CD8-positive, alpha-beta memory T cell (primary cell): ENCODE data around the gene ANKRD27. TPM values are rescaled to one million over a fixed set of nuclear protein-coding genes. Genes with fewer than 3 reads are reported as not detected.

Source experiments
- CTCF ChIA-PET: fragments of 350-600 bp; sonication (Branson Sonifier 250); formaldehyde crosslinking; loops from one replicate; lab custom pipeline; 2021; ENCODE audit warnings: antibody characterized with exemption; lab: Charles Lee
- POLR2A ChIA-PET: fragments of 350-600 bp; sonication (Branson Sonifier 250); formaldehyde crosslinking; loops from one replicate; lab custom pipeline; 2021; ENCODE audit warnings: antibody characterized with exemption; lab: Charles Lee
- DNase-seq, 5 donors: peaks; one replicate each; pipeline versions ENCODE4 v3.0.0 to v3.0.0-alpha.2; 2020 to 2022; ENCODE audit warnings: mixed read lengths in 1 of 5
- H3K27ac ChIP-seq: one replicate; pipeline ENCODE4 v1.7.0; 2013; ENCODE audit warnings: low read depth, mild to moderate bottlenecking, low read length, moderate library complexity
- H3K27me3 ChIP-seq: 2 replicates; pipeline ENCODE4 v1.7.0; 2013; ENCODE audit warnings: low read length, mild to moderate bottlenecking; ENCODE audit not compliant: insufficient read depth, poor library complexity, severe bottlenecking
- H3K36me3 ChIP-seq: 2 replicates; pipeline ENCODE4 v1.7.0; 2013; ENCODE audit warnings: mild to moderate bottlenecking, low read length, moderate library complexity; ENCODE audit not compliant: insufficient read depth
- H3K4me1 ChIP-seq: 2 replicates; pipeline ENCODE4 v1.7.0; 2013; ENCODE audit warnings: mild to moderate bottlenecking, low read length, moderate library complexity; ENCODE audit not compliant: insufficient read depth
- H3K4me3 ChIP-seq: 2 replicates; pipeline ENCODE4 v1.7.0; 2013; ENCODE audit warnings: mild to moderate bottlenecking, low read length
- H3K9me3 ChIP-seq: 2 replicates; pipeline ENCODE4 v1.7.0; 2013; ENCODE audit warnings: mild to moderate bottlenecking, low read length
- H3K27ac Mint-ChIP-seq, 8 donors: one replicate each; pipeline ENCODE4 v1.8.0; 2020 to 2021; ENCODE audit warnings: mixed read lengths in 8 of 8, mild to moderate bottlenecking in 6 of 8, inconsistent platforms in 3 of 8, moderate library complexity in 3 of 8
- H3K27me3 Mint-ChIP-seq, 2 donors: one replicate each; pipeline ENCODE4 v1.8.0; 2020 to 2021; ENCODE audit warnings: mixed read lengths in 2 of 2, mild to moderate bottlenecking in 1 of 2, moderate library complexity in 1 of 2
- H3K36me3 Mint-ChIP-seq, 3 donors: one replicate each; pipeline ENCODE4 v1.8.0; 2020 to 2021; ENCODE audit warnings: mixed read lengths in 3 of 3, inconsistent platforms in 1 of 3, mild to moderate bottlenecking in 1 of 3
- H3K4me1 Mint-ChIP-seq, 3 donors: one replicate each; pipeline ENCODE4 v1.8.0; 2020 to 2021; ENCODE audit warnings: mixed read lengths in 3 of 3, inconsistent platforms in 1 of 3, mild to moderate bottlenecking in 1 of 3
- H3K4me3 Mint-ChIP-seq, 7 donors: one replicate each; pipeline ENCODE4 v1.8.0; 2020 to 2021; ENCODE audit warnings: mixed read lengths in 7 of 7, mild to moderate bottlenecking in 6 of 7, moderate library complexity in 4 of 7, inconsistent platforms in 2 of 7
- H3K9me3 Mint-ChIP-seq, 5 donors: one replicate each; pipeline ENCODE4 v1.8.0; 2020 to 2022; ENCODE audit warnings: mixed read lengths in 5 of 5, mild to moderate bottlenecking in 3 of 5, moderate library complexity in 2 of 5, inconsistent platforms in 1 of 5
- polyA plus RNA-seq: library from polyadenylated mRNA; unstranded; fragments of 300-500 nt; fragmentation: Illumina TruSeq; gene quantifications from one replicate; pipeline ENCODE4 v1.2.3, GENCODE V29; 2021
- total RNA-seq, 2 experiments: library from RNA; stranded (reverse); gene quantifications; one replicate each; pipeline ENCODE4 v1.2.3, GENCODE V29; 2021

Gene ANKRD27
- total and polyA plus RNA-seq, 3 experiments from 2014 or later, result 31.1 to 42.4 (median 38.0) TPM

DNA sequence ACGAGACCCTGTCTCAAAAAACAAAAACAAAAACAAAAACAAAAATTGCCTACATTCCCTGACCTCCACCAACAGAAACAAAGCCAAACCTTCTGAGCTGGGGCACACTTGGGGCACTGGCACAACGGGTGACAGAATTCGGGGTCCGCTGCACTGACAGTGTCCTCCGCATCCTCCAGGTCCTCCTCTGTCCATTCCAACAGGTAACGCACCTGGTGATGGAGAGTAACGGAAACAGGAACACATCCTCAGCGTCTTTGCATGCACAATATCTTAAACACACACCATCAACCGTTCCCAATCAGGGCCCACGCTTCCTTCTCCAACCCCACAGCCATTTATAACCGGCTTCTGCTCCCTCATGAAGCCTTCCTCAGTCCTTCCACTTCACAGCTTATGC is 59.4 kb downstream of the ANKRD27 start:
- H3K36me3 ChIP-seq, result peaks cover 20% of the 10 kb centered on the region

GRCh38 chr19:32614916-32615315 is 60.1 kb downstream of the ANKRD27 start:
- no peak overlapping the region for H3K4me3 ChIP-seq
- no peak overlapping the region for H3K27ac ChIP-seq
- no peaks in the 10 kb centered on the region for H3K9me3 ChIP-seq
- peaks cover 21 to 70% (median 29%) of the 10 kb centered on the region in 3 donors for H3K36me3 Mint-ChIP-seq
- no peaks in the 10 kb centered on the region for H3K4me1 Mint-ChIP-seq
- no peaks in the 10 kb centered on the region for H3K4me1 ChIP-seq
- no peak overlapping the region for H3K4me3 Mint-ChIP-seq
- ChIA-PET POLR2A (no interaction called here), CTCF (no interaction called here)
- no peaks in the 10 kb centered on the region for H3K9me3 Mint-ChIP-seq
- no peak overlapping the region for H3K27ac Mint-ChIP-seq
- H3K36me3 ChIP-seq, result peaks cover 20% of the 10 kb centered on the region
- no peaks in the 10 kb centered on the region for H3K27me3 ChIP-seq
- no peak for DNase-seq
- no peaks in the 10 kb centered on the region for H3K27me3 Mint-ChIP-seq

More for the DNA sequence above, 59.4 kb downstream of the ANKRD27 start:
- Histone ChIP-seq H3K4me1 (no peaks in the 10 kb centered on the region), H3K27ac (no peak overlapping the region), H3K27me3 (no peaks in the 10 kb centered on the region), H3K4me3 (no peak overlapping the region), H3K9me3 (no peaks in the 10 kb centered on the region)
- Mint-ChIP-seq H3K9me3 (no peaks in the 10 kb centered on the region), H3K27me3 (no peaks in the 10 kb centered on the region), H3K4me1 (no peaks in the 10 kb centered on the region), H3K36me3 (peaks cover 21 to 71% (median 29%) of the 10 kb centered on the region in 3 donors), H3K4me3 (no peak overlapping the region), H3K27ac (no peak overlapping the region)
- DNase-seq, result no peak
- ChIA-PET CTCF (no interaction called here), POLR2A (no interaction called here)

DNA sequence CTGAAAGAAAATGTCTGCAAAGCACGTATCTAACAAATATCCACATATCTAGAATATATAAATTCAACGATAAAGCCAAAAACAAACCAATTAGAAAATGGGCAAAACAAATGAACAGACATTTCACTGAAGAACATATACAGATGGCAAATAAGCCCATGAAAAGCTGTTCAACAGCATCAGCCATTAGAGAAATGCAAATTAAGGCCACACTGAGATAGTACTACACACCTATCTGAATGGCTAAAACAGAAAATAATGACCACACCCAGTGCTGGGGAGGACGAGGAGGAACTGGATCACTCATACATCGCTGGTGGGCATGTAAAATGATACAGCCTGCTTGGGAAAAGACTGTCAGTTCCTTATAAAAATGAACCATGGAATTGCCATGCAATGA is 62.0 kb downstream of the ANKRD27 start:
- no peaks in the 10 kb centered on the region for H3K27me3 ChIP-seq
- H3K4me1 ChIP-seq, result no peaks in the 10 kb centered on the region
- peaks cover 20% of the 10 kb centered on the region for H3K36me3 ChIP-seq
- no peak for DNase-seq
- no peaks in the 10 kb centered on the region for H3K27me3 Mint-ChIP-seq
- H3K4me3 Mint-ChIP-seq, result no peak overlapping the region
- CTCF ChIA-PET, result no interaction called here
- POLR2A ChIA-PET, result no interaction called here
- no peak overlapping the region for H3K27ac Mint-ChIP-seq
- H3K4me3 ChIP-seq, result no peak overlapping the region
- H3K27ac ChIP-seq, result no peak overlapping the region
- H3K4me1 Mint-ChIP-seq, result no peaks in the 10 kb centered on the region
- H3K36me3 Mint-ChIP-seq, result peaks cover 25 to 65% (median 28%) of the 10 kb centered on the region in 3 donors
- H3K9me3 ChIP-seq, result no peaks in the 10 kb centered on the region
- no peaks in the 10 kb centered on the region for H3K9me3 Mint-ChIP-seq

- Histone ChIP-seq H3K27ac (no peak overlapping the region), H3K4me3 (no peak overlapping the region), H3K9me3 (no peaks in the 10 kb centered on the region), H3K4me1 (no peaks in the 10 kb centered on the region), H3K27me3 (no peaks in the 10 kb centered on the region), H3K36me3 (peaks cover 19% of the 10 kb centered on the region)
- no peaks in the 10 kb centered on the region for H3K27me3 Mint-ChIP-seq
- DNase-seq, result no peak
- no peaks in the 10 kb centered on the region for H3K9me3 Mint-ChIP-seq
- ChIA-PET CTCF (no interaction called here), POLR2A (no interaction called here)
- H3K4me3 Mint-ChIP-seq, result no peak overlapping the region
- no peak overlapping the region for H3K27ac Mint-ChIP-seq
- H3K36me3 Mint-ChIP-seq, result peaks cover 19 to 70% (median 28%) of the 10 kb centered on the region in 3 donors
- no peaks in the 10 kb centered on the region for H3K4me1 Mint-ChIP-seq
Measured at GRCh38 chr19:32611161-32611560, 63.8 kb downstream of the ANKRD27 start.

GRCh38 chr19:32607479-32607878 is 67.5 kb downstream of the ANKRD27 start:
- CTCF ChIA-PET, result interaction anchor here (0.7 kb wide), 1 partner anchor 35 kb away, joined by 3 read pairs; no protein-coding TSS in a partner anchor

GRCh38 chr19:32606289-32606688 is 68.7 kb downstream of the ANKRD27 start:
- Mint-ChIP-seq H3K27me3 (no peaks in the 10 kb centered on the region), H3K27ac (peak overlapping the region in 1 of 8 donors; percentile 73), H3K9me3 (no peaks in the 10 kb centered on the region), H3K36me3 (peaks cover 4 to 69% (median 12%) of the 10 kb centered on the region in 3 donors), H3K4me3 (no peak overlapping the region), H3K4me1 (no peaks in the 10 kb centered on the region)
- Histone ChIP-seq H3K9me3 (no peaks in the 10 kb centered on the region), H3K36me3 (peaks cover 12% of the 10 kb centered on the region), H3K4me3 (no peak overlapping the region), H3K27ac (no peak overlapping the region), H3K27me3 (no peaks in the 10 kb centered on the region), H3K4me1 (no peaks in the 10 kb centered on the region)
- POLR2A ChIA-PET, result no interaction called here
- CTCF ChIA-PET, result interaction anchor here (0.7 kb wide), 2 partner anchors 55 to 457 kb away, joined by 3 read pairs; no protein-coding TSS in a partner anchor
- no peak for DNase-seq

More at GRCh38 chr19:32607479-32607878, 67.5 kb downstream of the ANKRD27 start:
- no peak overlapping the region for H3K4me3 Mint-ChIP-seq
- no peaks in the 10 kb centered on the region for H3K27me3 ChIP-seq
- H3K36me3 ChIP-seq, result peaks cover 19% of the 10 kb centered on the region
- no peak for DNase-seq
- no peak overlapping the region for H3K27ac Mint-ChIP-seq
- H3K4me1 Mint-ChIP-seq, result no peaks in the 10 kb centered on the region
- H3K4me3 ChIP-seq, result no peak overlapping the region
- no peaks in the 10 kb centered on the region for H3K27me3 Mint-ChIP-seq
- H3K36me3 Mint-ChIP-seq, result peaks cover 4 to 66% (median 15%) of the 10 kb centered on the region in 3 donors
- POLR2A ChIA-PET, result no interaction called here
- H3K9me3 ChIP-seq, result no peaks in the 10 kb centered on the region
- no peaks in the 10 kb centered on the region for H3K9me3 Mint-ChIP-seq
- no peaks in the 10 kb centered on the region for H3K4me1 ChIP-seq
- no peak overlapping the region for H3K27ac ChIP-seq

GRCh38 chr19:32605544-32605943 is 69.4 kb downstream of the ANKRD27 start:
- H3K9me3 Mint-ChIP-seq, result no peaks in the 10 kb centered on the region
- H3K36me3 Mint-ChIP-seq, result peaks cover 4 to 72% (median 12%) of the 10 kb centered on the region in 3 donors
- H3K4me3 Mint-ChIP-seq, result no peak overlapping the region
- Histone ChIP-seq H3K27ac (no peak overlapping the region), H3K27me3 (no peaks in the 10 kb centered on the region), H3K9me3 (no peaks in the 10 kb centered on the region), H3K4me1 (no peaks in the 10 kb centered on the region), H3K4me3 (no peak overlapping the region), H3K36me3 (peaks cover 12% of the 10 kb centered on the region)
- no peak for DNase-seq
- ChIA-PET CTCF (no interaction called here), POLR2A (interaction anchor here (0.8 kb wide), 1 partner anchor 13 kb away, joined by 6 read pairs; no protein-coding TSS in a partner anchor)
- no peaks in the 10 kb centered on the region for H3K4me1 Mint-ChIP-seq
- no peak overlapping the region for H3K27ac Mint-ChIP-seq
- no peaks in the 10 kb centered on the region for H3K27me3 Mint-ChIP-seq

GRCh38 chr19:32603961-32604360 is 71.0 kb downstream of the ANKRD27 start:
- H3K4me3 Mint-ChIP-seq, result no peak overlapping the region
- Histone ChIP-seq H3K4me3 (no peak overlapping the region), H3K9me3 (no peaks in the 10 kb centered on the region), H3K4me1 (no peaks in the 10 kb centered on the region), H3K27me3 (no peaks in the 10 kb centered on the region), H3K36me3 (peaks cover 12% of the 10 kb centered on the region), H3K27ac (no peak overlapping the region)
- CTCF ChIA-PET, result no interaction called here
- H3K27me3 Mint-ChIP-seq, result no peaks in the 10 kb centered on the region
- POLR2A ChIA-PET, result no interaction called here
- H3K9me3 Mint-ChIP-seq, result no peaks in the 10 kb centered on the region
- no peak for DNase-seq
- H3K4me1 Mint-ChIP-seq, result peaks cover 6 to 8% (median 7%) of the 10 kb centered on the region in 3 donors
- no peak overlapping the region for H3K27ac Mint-ChIP-seq
- peaks cover 0 to 75% (median 14%) of the 10 kb centered on the region in 3 donors for H3K36me3 Mint-ChIP-seq
